Frontal cortex (tissue), 4 donors: ENCODE data around the gene GMPPA. TPM values are rescaled to one million over a fixed set of nuclear protein-coding genes. Genes with fewer than 3 reads are reported as not detected.
A peak's percentile ranks its signal among the peaks of the same experiment; 100 is the strongest.

Source experiments
- DNase-seq, 2 donors: peaks; one replicate each; pipeline ENCODE4 v3.0.0; 2012; ENCODE audit warnings: low spot score in 2 of 2
- FAIRE-seq: peaks from 2 replicates; lab custom pipeline; 2012; peaks lifted over from hg19 to GRCh38; lab: Jason Lieb, UNC
- total RNA-seq: library from RNA; depleted of rRNA; stranded (reverse); fragments of >200 nt; gene quantifications from one replicate; pipeline ENCODE4 v1.2.3, GENCODE V29; 2014
- donor health status: control.
- donor health status: control.
- donor health status: control.

Gene GMPPA
- total RNA-seq, 1 donor from 2014 or later, result 13.0 TPM

- DNase-seq (no peak), FAIRE-seq (no peak)
These were observed 15.0 kb upstream of the GMPPA start for GRCh38 chr2:219483451-219484342.

DNA sequence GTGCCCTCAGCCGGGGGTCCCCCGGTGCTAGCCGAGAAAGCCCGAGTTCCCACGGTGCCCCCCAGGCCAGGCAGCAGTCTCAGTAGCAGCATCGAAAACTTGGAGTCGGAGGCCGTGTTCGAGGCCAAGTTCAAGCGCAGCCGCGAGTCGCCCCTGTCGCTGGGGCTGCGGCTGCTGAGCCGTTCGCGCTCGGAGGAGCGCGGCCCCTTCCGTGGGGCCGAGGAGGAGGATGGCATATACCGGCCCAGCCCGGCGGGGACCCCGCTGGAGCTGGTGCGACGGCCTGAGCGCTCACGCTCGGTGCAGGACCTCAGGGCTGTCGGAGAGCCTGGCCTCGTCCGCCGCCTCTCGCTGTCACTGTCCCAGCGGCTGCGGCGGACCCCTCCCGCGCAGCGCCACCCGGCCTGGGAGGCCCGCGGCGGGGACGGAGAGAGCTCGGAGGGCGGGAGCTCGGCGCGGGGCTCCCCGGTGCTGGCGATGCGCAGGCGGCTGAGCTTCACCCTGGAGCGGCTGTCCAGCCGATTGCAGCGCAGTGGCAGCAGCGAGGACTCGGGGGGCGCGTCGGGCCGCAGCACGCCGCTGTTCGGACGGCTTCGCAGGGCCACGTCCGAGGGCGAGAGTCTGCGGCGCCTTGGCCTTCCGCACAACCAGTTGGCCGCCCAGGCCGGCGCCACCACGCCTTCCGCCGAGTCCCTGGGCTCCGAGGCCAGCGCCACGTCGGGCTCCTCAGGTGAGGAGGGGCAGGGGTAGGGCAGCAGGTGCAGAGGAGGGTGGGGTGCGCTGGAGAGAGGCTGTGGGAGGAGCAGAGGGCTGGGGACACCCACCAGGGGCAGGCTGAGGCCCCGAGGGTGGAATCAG is 14.1 kb upstream of the GMPPA start:
- FAIRE-seq (no peak), DNase-seq (peak in 1 of 2 donors; percentile 48)

- FAIRE-seq (no peak), DNase-seq (no peak)
These were observed 13.5 kb upstream of the GMPPA start for GRCh38 chr2:219485201-219485580.

- DNase-seq, result no peak
- FAIRE-seq, result no peak
These were observed 12.2 kb upstream of the GMPPA start for GRCh38 chr2:219486380-219486959.

GRCh38 chr2:219488149-219488843 is 10.4 kb upstream of the GMPPA start:
- DNase-seq (no peak), FAIRE-seq (no peak)

- FAIRE-seq, result no peak
- no peak for DNase-seq
These were observed 9.9 kb upstream of the GMPPA start for GRCh38 chr2:219488844-219489194.

GRCh38 chr2:219489315-219489714 is 9.4 kb upstream of the GMPPA start:
- DNase-seq, result no peak
- no peak for FAIRE-seq

- DNase-seq (no peak), FAIRE-seq (no peak)
These were observed 8.5 kb upstream of the GMPPA start for GRCh38 chr2:219490186-219490585.

GRCh38 chr2:219490600-219491130 is 8.0 kb upstream of the GMPPA start:
- FAIRE-seq (no peak), DNase-seq (no peak)

GRCh38 chr2:219491278-219491963 is 7.3 kb upstream of the GMPPA start:
- no peak for FAIRE-seq
- no peak for DNase-seq

GRCh38 chr2:219492575-219492974 is 6.1 kb upstream of the GMPPA start:
- no peak for FAIRE-seq
- no peak for DNase-seq

DNA sequence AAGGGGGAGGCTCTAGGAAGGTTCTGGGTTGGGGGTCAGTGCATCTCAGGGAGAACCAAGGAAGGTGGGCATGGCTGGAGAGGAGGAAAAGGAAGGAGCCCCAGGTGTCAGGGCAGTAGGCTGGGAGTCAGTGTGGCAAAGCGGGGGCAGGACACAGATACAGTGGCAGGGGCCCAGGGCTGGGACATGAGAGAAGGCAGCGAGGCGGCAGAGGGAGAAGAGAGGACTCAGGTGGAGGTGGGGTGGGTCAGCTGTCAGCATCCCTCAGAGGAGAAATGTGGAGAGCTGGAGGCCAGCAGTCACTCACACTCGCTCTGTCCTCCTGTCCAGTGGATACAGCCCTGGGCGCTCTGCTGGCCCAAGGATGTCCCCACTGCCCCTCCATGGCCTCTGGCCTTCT is 5.6 kb upstream of the GMPPA start:
- DNase-seq (no peak), FAIRE-seq (no peak)

GRCh38 chr2:219494952-219495530 is 3.6 kb upstream of the GMPPA start:
- DNase-seq (no peak), FAIRE-seq (no peak)

DNA sequence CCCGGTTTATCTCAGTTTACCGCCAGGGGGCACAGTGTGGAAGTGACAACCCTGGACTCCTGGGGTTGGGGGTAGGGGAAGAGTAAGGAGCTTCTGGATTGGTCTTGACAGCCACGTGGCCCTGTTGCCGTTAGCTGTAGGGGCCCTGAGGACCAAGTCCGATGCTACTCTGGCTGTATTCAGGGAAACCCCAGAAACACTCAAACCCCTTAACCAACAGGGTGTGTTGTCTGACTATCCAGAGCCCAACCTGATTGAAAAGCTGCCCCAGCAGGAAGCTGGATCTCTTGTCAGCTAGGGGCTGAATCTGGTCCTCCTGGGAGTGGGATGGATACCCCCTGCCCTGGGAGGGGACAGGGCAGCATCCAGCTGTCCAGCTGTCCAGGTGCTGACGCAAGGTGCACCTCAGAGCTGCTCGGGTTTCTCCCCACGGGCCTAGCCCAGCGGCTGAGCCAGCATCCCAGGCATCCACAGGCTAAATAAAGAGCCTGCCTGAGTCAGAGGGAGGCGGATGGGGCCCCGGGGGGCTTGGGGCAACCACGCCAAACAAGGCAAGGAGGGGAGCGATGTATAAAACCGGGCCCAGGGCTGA is 3.1 kb upstream of the GMPPA start:
- DNase-seq (peak; percentile 78 to 85), FAIRE-seq (no peak)

GRCh38 chr2:219496247-219496824 is 2.4 kb upstream of the GMPPA start:
- DNase-seq, result no peak
- FAIRE-seq, result no peak

DNA sequence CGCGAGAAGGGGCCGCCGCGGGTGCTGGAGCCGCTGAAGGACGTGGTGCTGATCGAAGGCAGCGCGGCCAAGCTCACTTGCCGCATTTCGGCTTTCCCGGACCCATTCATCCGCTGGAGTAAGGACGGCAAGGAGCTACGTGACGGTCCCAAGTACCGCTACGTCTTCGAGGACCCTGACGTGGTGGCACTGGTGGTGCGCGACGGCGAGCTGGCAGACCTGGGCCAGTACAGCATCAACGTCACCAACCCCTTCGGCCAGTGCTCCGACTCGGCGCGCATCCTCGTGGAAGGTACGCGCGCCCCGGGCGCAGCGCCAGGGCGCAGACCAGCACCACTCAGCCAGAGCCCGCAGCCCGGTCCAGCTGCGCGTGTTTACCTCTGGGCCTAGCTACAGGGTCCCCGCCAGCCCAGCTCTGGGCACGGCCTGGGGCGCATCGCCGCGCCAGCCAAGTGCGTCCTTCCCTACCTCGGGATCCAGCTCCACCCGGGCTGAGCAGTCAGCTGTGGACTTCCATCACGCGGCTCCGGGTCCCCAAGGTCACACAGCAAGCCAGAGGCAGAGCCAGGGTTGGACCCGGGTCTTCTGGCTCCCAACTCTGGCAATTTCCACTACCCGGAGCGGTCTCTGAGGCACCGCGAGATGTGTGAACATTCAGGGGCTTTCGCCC is 1.7 kb upstream of the GMPPA start:
- DNase-seq (no peak), FAIRE-seq (no peak)

DNA sequence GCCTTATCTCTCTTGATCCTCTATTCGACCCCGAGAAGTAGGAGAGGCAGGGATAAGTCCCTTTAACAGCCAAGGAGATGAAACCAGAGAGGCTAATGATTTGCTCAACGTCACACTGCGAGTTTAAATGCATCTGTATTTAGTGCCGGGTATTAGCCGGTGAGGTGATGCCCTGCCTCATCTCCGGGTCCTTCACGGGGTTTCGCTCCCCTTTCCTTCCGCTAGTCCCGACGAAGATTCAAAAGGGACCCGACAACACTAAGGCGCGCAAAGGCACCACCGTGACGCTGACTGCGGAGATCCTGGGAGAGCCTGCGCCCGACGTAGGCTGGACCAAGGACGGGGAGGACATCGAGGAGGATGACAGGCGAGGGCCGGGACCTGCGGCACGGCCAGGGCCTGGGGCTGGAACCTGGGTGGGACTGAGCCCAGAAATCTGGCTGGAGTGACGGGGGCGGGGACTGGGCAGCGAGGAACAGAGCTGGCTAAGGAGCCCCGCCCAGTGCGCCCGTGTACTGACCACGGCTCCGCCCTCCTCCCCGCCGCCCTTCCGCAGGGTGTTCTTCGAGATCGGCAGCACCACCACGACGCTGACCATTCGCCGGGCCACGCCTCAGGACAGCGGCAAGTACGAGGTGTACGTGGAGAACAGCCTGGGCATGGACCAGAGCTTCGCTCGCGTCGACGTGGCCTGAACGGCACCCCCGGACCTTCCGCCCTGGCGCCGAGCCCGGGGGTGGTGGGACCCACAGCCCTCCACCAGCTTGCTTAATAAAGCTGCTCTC is 1.0 kb upstream of the GMPPA start:
- DNase-seq (peak; percentile 77 to 82), FAIRE-seq (no peak)
